HEK293 (cell line): Measurements from ENCODE around the gene NCCRP1.

Source experiments
- CTCF ChIA-PET: fragments of 350-600 bp; formaldehyde crosslinking; extraction: SDS; loops from one replicate; lab custom pipeline; 2021; ENCODE audit warnings: antibody characterized with exemption; lab: Yijun Ruan, JAX
- POLR2A ChIA-PET: fragments of 300-600 bp; formaldehyde crosslinking; extraction: SDS; loops from one replicate; lab custom pipeline; 2020; ENCODE audit warnings: antibody characterized with exemption, inconsistent platforms; lab: Yijun Ruan, JAX
- H3K27ac ChIP-seq: fragments of 200-500 bp; sonication (Bioruptor generic); 2 replicates; pipeline ENCODE4 v1.5.1; 2014; ENCODE audit warnings: low read depth, low read length, control low read depth, inconsistent platforms; ENCODE audit errors: extremely low read depth
- H3K36me3 ChIP-seq, 2 experiments: fragments of 200-500 bp in 1 of 2; sonication (Bioruptor generic) in 1 of 2; 1 replicate in 1 of 2; 2 replicates in 1 of 2; pipeline ENCODE4 v1.5.1; 2014 to 2017; ENCODE audit warnings: inconsistent platforms in 2 of 2, low read length in 2 of 2; ENCODE audit not compliant: control insufficient read depth in 2 of 2, insufficient read depth in 1 of 2
- H3K4me1 ChIP-seq: fragments of 200-500 bp; sonication (Bioruptor generic); 2 replicates; pipeline ENCODE4 v1.5.1; 2014; ENCODE audit warnings: mild to moderate bottlenecking, low read length, inconsistent platforms; ENCODE audit not compliant: control insufficient read depth, insufficient read depth
- H3K4me3 ChIP-seq: 2 replicates; pipeline ENCODE4 v1.5.1; 2011; ENCODE audit warnings: low read depth, mild to moderate bottlenecking, control low read depth, low read length, moderate library complexity
- H3K9me3 ChIP-seq: fragments of 200-500 bp; sonication (Bioruptor generic); 2 replicates; pipeline ENCODE4 v1.5.1; 2014; ENCODE audit warnings: low read depth, low read length, inconsistent platforms; ENCODE audit not compliant: control insufficient read depth, insufficient read depth
- BCL6B ChIP-seq: fragments of 450-650 bp; formaldehyde crosslinking; IDR thresholded peaks from 2 replicates; pipeline ENCODE4 v1.5.1; 2017; ENCODE audit warnings: missing biosample characterization, missing genetic modification characterization
- FEZF1 ChIP-seq: fragments of 450-650 bp; formaldehyde crosslinking; IDR thresholded peaks from 2 replicates; pipeline ENCODE4 v1.5.1; 2016; ENCODE audit warnings: missing biosample characterization, missing genetic modification characterization
- HOXA7 ChIP-seq: sonication (generic); formaldehyde crosslinking; IDR thresholded peaks from 2 replicates; pipeline ENCODE4 v1.8.1; 2022; ENCODE audit warnings: missing genetic modification reagents, borderline replicate concordance
- PRDM2 ChIP-seq: fragments of 450-650 bp; formaldehyde crosslinking; IDR thresholded peaks from 2 replicates; pipeline ENCODE4 v1.5.1; 2016; ENCODE audit warnings: missing biosample characterization, missing genetic modification characterization, borderline replicate concordance
- PRDM4 ChIP-seq: fragments of 450-650 bp; formaldehyde crosslinking; IDR thresholded peaks from 2 replicates; pipeline ENCODE4 v1.5.1; 2017; ENCODE audit warnings: missing biosample characterization, missing genetic modification characterization
- SCRT1 ChIP-seq: fragments of 450-650 bp; formaldehyde crosslinking; IDR thresholded peaks from 2 replicates; pipeline ENCODE4 v1.5.1; 2016; ENCODE audit warnings: missing biosample characterization, missing genetic modification characterization, borderline replicate concordance
- SCRT2 ChIP-seq: fragments of 450-650 bp; formaldehyde crosslinking; IDR thresholded peaks from 2 replicates; pipeline ENCODE4 v1.5.1; 2016; ENCODE audit warnings: missing biosample characterization, missing genetic modification characterization
- ZBTB11 ChIP-seq: fragments of 450-650 bp; formaldehyde crosslinking; conservative IDR thresholded peaks from 2 replicates; pipeline ENCODE4 v1.5.1; 2016; ENCODE audit warnings: low read depth, missing biosample characterization, missing genetic modification characterization
- ZBTB20 ChIP-seq: fragments of 450-650 bp; formaldehyde crosslinking; IDR thresholded peaks from 2 replicates; pipeline ENCODE4 v1.5.1; 2016; ENCODE audit warnings: missing biosample characterization, missing genetic modification characterization
- ZBTB21 ChIP-seq: fragments of 450-650 bp; formaldehyde crosslinking; IDR thresholded peaks from 2 replicates; pipeline ENCODE4 v1.5.1; 2017; ENCODE audit warnings: missing biosample characterization, missing genetic modification characterization
- ZNF121 ChIP-seq: fragments of 450-650 bp; formaldehyde crosslinking; IDR thresholded peaks from 2 replicates; pipeline ENCODE4 v1.5.1; 2016; ENCODE audit warnings: missing biosample characterization, missing genetic modification characterization
- ZNF169 ChIP-seq: fragments of 450-650 bp; formaldehyde crosslinking; IDR thresholded peaks from 2 replicates; pipeline ENCODE4 v1.5.1; 2016; ENCODE audit warnings: missing biosample characterization, missing genetic modification characterization
- ZNF202 ChIP-seq: fragments of 450-650 bp; formaldehyde crosslinking; IDR thresholded peaks from 2 replicates; pipeline ENCODE4 v1.5.1; 2016; ENCODE audit warnings: missing biosample characterization, missing genetic modification characterization, borderline replicate concordance
- ZNF211 ChIP-seq: fragments of 450-650 bp; formaldehyde crosslinking; IDR thresholded peaks from 2 replicates; pipeline ENCODE4 v1.5.1; 2016; ENCODE audit warnings: low read depth, missing biosample characterization, missing genetic modification characterization
- ZNF37A ChIP-seq: fragments of 450-650 bp; IDR thresholded peaks from 2 replicates; pipeline ENCODE4 v1.5.1; 2018; ENCODE audit warnings: missing biosample characterization, missing genetic modification characterization
- ZNF404 ChIP-seq: fragments of 450-650 bp; formaldehyde crosslinking; IDR thresholded peaks from 2 replicates; pipeline ENCODE4 v1.5.1; 2017; ENCODE audit warnings: missing biosample characterization, missing genetic modification characterization
- ZNF501 ChIP-seq: fragments of 450-650 bp; formaldehyde crosslinking; IDR thresholded peaks from 2 replicates; pipeline ENCODE4 v1.5.1; 2016; ENCODE audit warnings: missing biosample characterization, missing genetic modification characterization
- ZNF621 ChIP-seq: fragments of 450-650 bp; formaldehyde crosslinking; IDR thresholded peaks from 2 replicates; pipeline ENCODE4 v1.5.1; 2017; ENCODE audit warnings: missing biosample characterization, missing genetic modification characterization
- ZNF670 ChIP-seq: fragments of 450-650 bp; formaldehyde crosslinking; IDR thresholded peaks from 2 replicates; pipeline ENCODE4 v1.5.1; 2016; ENCODE audit warnings: missing biosample characterization, missing genetic modification characterization, low read depth
- ZNF791 ChIP-seq: fragments of 450-650 bp; formaldehyde crosslinking; IDR thresholded peaks from 2 replicates; pipeline ENCODE4 v1.5.1; 2016; ENCODE audit warnings: missing biosample characterization, missing genetic modification characterization
- ZNF837 ChIP-seq: fragments of 450-650 bp; formaldehyde crosslinking; IDR thresholded peaks from 2 replicates; pipeline ENCODE4 v1.5.1; 2016; ENCODE audit warnings: missing biosample characterization, missing genetic modification characterization
- ZSCAN16 ChIP-seq: fragments of 450-650 bp; formaldehyde crosslinking; IDR thresholded peaks from 2 replicates; pipeline ENCODE4 v1.5.1; 2016; ENCODE audit warnings: missing biosample characterization, missing genetic modification characterization
- TF ChIP-seq, protein P1 (sequence below): fragments of 450-650 bp; formaldehyde crosslinking; IDR thresholded peaks from 2 replicates; pipeline ENCODE4 v1.5.1; 2016; ENCODE audit warnings: missing biosample characterization, missing genetic modification characterization

NCCRP1 gene

DNA sequence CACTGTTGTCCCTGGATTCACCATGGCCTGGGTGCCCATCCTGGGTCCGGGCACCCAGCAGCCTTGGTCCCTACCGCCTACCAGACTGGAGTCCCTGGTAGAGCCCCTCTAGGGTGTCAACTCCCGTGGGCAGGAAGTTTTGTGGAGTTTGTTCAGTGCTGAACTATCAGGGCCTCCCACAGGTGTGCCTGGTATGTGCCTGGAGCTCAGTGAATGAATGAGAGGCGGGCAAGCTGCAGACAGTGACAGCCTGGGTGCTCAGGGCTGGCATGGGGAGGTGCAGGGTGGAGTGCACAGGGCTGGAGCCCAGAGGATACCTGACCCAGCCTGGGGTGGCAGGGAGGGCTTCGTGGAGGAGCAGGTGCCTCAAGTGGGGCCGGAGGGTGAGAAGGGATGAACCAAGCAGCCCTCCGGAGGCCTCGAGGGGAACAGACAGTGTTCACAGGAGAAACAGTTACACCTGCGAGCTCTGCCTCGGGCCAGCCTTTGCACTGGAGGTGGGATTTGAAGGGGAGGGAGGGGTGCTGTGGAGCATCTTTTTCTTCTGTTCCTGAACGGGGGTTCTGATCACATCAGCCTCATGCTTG lies 41.6 kb upstream of the NCCRP1 start (continued):
- TF ChIP-seq BCL6B (no peak), ZNF37A (tag by site-specific recombination) (no peak), ZNF837 (tag by site-specific recombination) (no peak), HOXA7 (CRISPR knock-in tag) (no peak), ZNF202 (tag by site-specific recombination) (no peak), ZNF211 (tag by site-specific recombination) (no peak), ZBTB21 (tag by site-specific recombination) (no peak), ZNF169 (tag by site-specific recombination) (no peak), ZNF121 (no peak), ZNF621 (tag by site-specific recombination) (no peak), FEZF1 (tag by site-specific recombination) (no peak), SCRT1 (tag by site-specific recombination) (peak; percentile 71; the same call in 1 of the 2 replicates), PRDM4 (tag by site-specific recombination) (no peak), SCRT2 (tag by site-specific recombination) (peak; percentile 83)
- TF ChIP-seq, protein P1, sequence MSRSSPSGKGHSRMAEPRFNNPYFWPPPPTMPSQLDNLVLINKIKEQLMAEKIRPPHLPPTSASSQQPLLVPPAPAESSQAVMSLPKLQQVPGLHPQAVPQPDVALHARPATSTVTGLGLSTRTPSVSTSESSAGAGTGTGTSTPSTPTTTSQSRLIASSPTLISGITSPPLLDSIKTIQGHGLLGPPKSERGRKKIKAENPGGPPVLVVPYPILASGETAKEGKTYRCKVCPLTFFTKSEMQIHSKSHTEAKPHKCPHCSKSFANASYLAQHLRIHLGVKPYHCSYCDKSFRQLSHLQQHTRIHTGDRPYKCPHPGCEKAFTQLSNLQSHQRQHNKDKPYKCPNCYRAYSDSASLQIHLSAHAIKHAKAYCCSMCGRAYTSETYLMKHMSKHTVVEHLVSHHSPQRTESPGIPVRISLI, result no peak
- TF ChIP-seq, all 188 proteins: peak for 6

- ChIA-PET POLR2A (interaction anchor here (1.0 to 1.2 kb wide), 2 partner anchors 27 to 34 kb away, joined by 3 to 4 read pairs; no protein-coding TSS in a partner anchor), CTCF (interaction anchor here (0.6 to 1.2 kb wide), 5 partner anchors 17 to 377 kb away, joined by 3 to 4 read pairs (median 4); partner anchors contain the start of gene EID2B)
- Histone ChIP-seq H3K9me3 (no peaks in the 10 kb centered on the region), H3K27ac (no peak overlapping the region), H3K4me3 (no peak overlapping the region), H3K4me1 (peaks cover 23% of the 10 kb centered on the region), H3K36me3 (peaks cover 3 to 6% of the 10 kb centered on the region in 2 experiments; a peak in 2 of 3 replicates)
- no peak for TF ChIP-seq ZBTB11 (tag by site-specific recombination)
- no peak for TF ChIP-seq ZNF791 (tag by site-specific recombination)
- TF ChIP-seq ZNF404, result no peak
- TF ChIP-seq ZBTB20 (tag by site-specific recombination), result no peak
- no peak for TF ChIP-seq FEZF1 (tag by site-specific recombination)
- TF ChIP-seq ZSCAN16 (tag by site-specific recombination), result no peak
- TF ChIP-seq SCRT2 (tag by site-specific recombination), result no peak
- no peak for TF ChIP-seq ZNF670 (tag by site-specific recombination)
- no peak for TF ChIP-seq PRDM2 (tag by site-specific recombination)
- no peak for TF ChIP-seq ZNF501 (tag by site-specific recombination)
These were observed 41.0 kb upstream of the NCCRP1 start for GRCh38 chr19:39155741-39156140.
